ENCODE results near the gene DRAXIN. TPM values are rescaled to one million over a fixed set of nuclear protein-coding genes. Genes with fewer than 3 reads are reported as not detected.

The DRAXIN gene
- total RNA-seq, 1 donor from 2014 or later = 0.11 TPM

DNA sequence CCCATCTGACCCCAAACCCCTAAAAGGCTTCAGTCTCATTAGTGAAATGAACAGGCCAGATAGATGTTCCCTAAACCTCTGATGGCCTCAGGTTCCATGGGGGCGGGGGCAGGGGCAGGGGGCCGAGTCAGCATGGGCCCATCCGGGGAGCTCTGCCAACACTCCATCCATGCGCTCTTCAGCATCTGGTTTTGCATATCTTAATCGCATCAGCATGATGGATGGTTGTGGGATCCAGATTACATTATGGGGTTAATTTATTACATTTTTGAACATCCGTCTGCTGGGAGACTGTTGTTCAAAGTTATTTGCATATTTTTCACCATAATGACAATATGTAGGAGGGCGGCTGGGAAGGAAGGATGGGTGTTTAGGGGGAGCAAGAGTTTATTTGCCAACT lies 7.4 kb upstream of the DRAXIN start:
- intact Hi-C loops (cut with micrococcal nuclease) = loop anchor here (5.0 kb wide), 1 partner anchor 33 kb away; no protein-coding TSS in a partner anchor

DNA sequence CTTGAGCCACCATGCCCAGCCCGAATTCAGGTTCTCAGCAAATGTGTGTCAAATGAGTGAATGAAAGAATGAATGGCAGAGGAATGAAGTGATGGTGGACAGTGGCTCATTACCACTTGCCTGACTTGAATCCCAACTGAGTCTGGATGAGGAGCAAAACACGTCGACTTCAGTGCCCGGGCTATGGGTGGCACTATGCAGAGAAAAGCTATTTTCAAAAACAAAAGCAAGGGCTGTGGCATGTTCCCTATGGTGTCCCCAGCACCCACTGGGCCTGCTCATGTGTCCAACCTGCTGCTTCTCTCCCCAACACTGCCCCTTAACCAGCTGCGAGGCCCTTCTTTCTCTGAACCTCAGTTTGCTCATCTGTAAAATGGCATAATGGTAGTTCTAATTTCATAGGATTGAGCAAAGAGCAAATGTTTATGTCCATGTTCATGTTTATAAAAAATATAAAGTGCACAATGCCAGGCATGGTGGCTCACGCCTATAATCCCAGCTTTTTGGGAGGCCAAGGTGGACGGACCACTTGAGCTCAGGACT lies 6.2 kb upstream of the DRAXIN start:
- intact Hi-C loops (cut with micrococcal nuclease) = no loop called here

DNA sequence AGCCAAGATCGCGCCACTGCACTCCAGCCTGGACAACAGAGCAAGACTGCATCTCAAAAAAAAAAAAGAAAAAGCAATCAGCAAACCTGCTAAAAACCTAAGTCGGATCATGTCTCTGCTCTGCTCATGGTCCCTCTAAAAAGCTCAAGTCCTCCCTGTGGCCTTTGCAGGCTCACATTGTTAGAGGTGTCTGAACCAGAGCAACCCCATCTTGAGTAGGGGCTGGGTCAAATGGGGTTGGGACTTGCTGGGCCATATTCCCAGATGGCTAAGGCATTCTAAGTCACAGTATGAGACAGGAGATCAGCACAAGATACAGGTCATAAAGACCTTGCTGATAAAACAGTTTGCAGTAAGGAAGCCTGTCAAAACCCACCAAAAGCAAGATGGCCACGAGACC lies 3.0 kb upstream of the DRAXIN start:
- intact Hi-C loops (cut with micrococcal nuclease) = no loop called here

DNA sequence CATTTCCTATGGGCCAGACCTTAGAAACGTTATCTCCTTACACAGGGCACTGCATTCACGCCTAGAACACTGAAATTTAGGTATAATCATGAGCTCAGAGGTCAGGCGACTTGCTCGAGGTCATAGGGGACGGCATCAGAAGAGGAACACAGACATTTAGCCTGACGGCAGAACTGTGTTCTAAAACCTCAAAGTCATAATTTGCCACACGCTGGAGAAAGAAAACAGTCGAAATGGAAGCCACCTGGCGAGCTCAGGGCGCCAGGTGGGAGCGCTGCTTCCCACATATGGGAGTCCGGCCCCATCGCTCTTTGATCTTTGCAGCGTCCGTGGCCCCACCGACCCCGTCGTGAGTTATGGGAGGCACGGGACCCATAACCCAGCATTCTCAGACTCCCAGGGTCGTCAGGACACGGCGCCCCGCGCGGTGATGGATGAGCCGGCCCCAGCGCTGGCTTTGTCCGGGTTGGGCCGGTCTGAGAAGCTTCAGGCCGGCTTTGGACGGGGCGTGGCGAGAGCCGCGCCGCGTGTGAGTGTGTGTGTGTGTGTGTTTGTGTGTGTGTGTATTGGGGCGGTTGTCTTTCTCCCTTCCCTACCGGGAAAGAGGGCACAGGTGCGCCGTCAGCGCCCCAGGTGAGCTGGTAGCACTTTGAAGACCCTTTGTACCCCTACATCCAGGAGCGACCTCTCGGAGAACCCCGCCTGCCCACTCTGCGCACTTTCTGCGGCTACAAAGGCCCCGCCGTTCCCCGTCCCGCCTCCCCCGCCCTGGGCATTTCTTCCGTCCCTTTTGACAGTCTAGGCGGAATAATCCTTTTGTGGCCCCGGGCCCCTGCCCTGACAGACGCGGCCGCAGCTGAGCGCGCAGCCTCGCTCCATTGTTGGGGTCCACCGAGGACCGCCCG lies 861 bp upstream of the DRAXIN start:
- intact Hi-C loops (cut with micrococcal nuclease) = no loop called here

DNA sequence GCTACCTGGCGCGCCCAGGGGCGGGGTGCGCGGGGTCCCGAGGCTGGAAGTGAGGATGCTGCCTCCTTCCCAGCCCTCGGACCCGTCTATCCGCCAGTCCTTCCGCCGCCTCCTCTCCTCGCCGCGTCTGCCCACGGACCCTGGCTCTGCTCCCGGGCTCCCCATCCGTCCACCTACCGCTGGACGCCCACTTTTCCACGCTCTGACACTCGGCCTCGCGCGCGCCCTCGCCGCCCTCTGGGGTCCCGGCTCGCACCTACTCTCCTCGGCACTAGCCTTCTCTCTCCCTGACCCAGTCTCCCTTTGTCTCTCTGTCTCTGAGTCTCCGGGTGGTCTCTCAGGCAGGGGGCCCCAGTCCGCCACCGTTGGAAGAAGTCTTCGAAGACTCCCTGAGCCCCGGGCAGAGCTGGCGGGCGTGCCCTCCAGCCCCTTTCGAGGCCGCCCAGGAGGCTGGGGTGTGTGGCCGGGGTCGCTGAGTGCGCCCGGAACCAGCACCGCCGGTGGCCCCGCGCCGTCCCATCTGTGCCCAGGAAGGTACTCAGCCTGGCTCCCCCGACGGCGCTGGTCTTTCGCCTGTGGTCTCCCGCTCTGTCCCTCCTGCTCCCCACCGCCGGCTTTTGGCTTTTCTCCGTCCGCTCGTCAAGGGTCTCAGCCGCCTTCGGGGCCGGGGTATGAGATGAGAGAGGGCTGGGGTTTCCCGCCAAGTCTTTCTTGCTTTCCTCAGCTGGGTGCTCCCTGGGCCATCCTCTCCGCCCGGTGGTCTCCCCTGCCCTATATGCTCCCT lies 610 bp downstream of the DRAXIN start:
- intact Hi-C loops (cut with micrococcal nuclease) = no loop called here

DNA sequence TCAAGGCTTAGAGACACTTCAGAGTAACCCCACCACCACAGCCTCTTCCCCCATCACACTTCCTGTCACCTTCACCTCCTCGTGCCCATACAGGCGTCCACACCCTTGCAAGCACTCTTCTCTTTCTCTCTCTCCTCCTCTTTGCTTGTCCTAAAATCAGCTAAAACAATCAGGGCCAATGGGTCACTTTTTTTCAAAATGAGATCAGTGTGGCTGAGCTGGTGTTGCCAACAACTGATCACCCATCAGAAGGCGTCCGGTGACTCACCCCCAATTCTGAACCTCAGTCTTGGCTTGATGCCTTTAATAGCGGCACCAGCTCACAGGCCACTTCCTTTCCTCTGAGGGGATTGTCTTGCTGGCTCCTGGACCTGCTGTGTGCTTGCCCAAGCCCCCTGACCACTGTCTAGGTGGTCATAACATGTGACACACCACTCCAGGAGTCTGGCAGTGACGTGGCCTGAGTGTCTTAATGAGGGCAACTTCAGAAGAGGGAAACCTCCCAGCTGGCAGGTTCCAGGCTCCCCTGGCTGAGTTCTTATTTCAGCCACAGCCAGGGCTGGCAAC lies 1.6 kb downstream of the DRAXIN start:
- intact Hi-C loops (cut with micrococcal nuclease) = no loop called here

DNA sequence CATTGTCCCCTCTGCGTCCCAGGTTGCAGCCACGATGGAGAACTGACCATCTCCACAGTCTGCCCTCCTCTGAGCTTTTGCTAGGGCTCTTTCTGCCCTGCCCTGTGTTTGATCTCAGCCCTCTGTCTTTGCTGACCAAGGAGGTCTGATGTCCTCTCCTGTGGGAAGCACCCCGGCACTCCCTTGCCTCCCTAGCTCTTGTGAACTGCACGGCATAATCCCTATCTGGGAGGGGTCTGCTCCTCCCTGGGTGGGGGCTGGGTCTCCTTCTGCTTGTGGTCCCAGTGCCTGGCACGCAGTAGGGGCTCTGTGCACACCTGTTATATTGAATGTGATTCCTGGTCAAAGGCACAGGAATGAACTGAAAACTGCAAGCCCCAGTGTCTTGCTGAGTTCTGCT lies 2.4 kb downstream of the DRAXIN start:
- intact Hi-C loops (cut with micrococcal nuclease) = no loop called here

DNA sequence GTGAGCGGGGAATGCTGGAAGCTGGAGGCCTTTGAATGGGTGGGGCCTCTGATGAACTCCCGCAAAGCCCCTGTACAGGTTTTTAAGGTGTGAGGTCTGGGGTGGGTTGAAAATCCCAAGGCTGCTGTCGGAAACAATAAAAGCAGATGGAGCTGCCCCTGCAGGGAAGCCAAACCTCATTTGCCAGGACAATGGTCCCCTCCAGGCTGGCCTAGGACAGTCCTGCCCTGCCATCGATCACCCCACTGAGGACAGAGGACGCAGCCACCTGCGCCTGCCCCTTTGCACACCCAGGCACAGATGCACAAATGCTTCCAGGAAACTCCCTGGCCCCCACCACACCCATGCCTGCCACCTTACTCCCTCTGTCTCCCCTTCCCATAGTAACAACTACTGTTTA lies 4.4 kb downstream of the DRAXIN start:
- intact Hi-C loops (cut with micrococcal nuclease) = no loop called here

DNA sequence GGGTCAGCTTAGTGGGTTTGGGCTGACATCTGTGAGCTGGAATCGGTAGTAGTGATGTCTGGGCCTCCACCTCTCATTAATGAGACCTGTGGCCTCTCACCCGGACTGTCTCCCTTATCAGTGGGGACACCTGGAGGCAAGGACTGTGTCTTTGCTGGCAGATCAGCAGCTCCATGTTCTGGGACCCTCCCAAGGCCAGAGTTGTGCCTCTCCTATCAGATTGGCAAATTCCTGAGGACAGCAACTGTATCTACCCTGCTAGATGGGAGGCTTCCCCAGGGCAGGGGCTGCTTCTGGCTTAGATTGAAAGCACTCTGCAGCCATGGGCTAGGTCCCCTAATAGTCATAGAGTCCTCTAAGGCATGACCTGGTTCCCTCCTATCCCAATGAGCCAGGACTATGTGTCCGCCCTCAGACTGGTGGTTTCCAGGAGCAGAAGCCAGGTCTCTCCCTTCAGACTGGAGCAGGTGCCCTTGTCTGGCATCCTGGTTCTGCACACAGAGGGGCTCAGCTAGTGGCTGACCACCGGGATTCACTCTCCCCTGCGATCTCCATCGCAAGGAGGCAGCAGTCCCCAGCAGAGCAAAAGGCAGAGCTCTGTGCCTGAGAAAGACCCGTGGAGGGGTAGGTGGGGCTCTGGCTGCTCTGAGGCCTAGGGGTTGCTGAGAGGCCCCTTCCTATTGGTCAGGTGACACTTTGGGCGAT lies 5.8 kb downstream of the DRAXIN start:
- intact Hi-C loops (cut with micrococcal nuclease) = no loop called here

DNA sequence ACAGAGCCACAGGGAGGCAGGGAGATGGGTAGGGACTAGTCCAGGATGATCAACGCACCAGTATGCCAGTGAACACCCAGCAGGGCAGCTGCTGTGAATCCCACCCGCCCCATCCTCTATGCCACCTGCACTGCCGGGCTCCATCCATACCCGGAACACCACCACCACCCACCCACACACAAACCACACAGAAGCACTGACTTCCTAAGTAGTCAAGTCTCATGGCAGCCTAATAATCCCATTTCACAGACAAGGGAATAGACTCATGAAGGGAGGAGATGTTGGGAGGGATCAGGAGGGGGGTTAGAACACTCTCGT lies 6.3 kb downstream of the DRAXIN start:
- intact Hi-C loops (cut with micrococcal nuclease) = no loop called here

DNA sequence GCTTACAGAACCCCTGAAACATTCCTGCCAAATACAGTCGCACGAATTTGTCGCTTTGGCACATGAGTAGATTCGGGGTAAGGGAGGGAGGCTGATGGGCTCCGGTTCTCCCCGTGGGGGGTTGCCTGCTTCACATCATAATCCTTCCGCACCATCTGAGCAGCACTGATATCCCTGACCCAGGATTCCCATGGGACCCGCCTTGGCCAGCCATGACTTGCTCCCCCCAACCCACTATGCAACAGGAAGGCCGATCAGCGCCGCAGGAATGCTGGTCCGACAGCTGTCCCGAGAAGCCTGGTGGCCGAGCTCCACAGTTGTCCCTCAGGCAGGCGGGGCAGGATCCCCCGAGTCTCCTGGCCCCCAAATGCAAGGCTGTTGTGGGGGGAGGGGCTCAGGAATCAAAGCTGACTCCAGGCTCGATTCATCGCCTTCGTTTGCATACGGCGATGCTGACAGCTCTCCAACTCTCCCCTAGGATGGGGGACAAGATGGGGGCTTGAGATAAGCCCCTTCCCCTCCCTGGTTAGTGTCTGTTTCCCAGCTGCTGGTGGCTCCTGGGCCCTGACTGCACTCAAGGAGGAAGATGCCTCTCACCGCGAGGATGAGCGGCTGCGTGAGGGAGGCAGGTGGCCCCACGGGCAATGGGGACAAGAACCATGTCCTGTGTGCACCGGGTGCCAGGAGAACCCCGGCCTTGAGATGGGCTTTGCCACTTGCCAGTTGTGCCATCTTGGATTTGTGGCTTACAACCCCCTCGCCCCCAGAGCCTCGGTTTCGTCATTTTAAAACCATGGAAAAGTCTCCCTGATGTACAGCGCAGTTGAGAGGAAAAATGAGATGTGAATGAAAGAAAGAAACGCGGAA lies 9.3 kb downstream of the DRAXIN start:
- intact Hi-C loops (cut with micrococcal nuclease) = no loop called here

DNA sequence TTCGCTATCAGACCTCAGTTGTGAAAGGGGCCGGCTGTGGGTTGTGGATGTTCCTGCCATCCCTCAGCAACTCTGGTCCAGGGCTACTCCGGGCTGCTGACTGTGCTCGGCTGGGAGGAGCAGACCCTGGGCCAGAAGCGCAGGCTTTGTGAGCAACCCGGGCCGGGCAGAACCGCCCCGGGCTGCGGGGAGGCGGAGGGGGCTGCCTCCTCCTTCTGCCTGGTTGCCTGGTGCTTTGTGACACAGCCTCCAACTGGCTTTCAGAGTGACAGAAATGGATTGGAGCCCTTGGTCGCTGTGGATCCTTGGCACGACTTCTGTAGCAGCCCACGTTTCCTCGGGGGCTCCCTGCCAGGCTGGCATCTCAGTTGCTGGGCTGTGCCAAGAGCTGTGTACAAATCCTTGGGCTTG lies 10.0 kb downstream of the DRAXIN start:
- intact Hi-C loops (cut with micrococcal nuclease) = no loop called here

DNA sequence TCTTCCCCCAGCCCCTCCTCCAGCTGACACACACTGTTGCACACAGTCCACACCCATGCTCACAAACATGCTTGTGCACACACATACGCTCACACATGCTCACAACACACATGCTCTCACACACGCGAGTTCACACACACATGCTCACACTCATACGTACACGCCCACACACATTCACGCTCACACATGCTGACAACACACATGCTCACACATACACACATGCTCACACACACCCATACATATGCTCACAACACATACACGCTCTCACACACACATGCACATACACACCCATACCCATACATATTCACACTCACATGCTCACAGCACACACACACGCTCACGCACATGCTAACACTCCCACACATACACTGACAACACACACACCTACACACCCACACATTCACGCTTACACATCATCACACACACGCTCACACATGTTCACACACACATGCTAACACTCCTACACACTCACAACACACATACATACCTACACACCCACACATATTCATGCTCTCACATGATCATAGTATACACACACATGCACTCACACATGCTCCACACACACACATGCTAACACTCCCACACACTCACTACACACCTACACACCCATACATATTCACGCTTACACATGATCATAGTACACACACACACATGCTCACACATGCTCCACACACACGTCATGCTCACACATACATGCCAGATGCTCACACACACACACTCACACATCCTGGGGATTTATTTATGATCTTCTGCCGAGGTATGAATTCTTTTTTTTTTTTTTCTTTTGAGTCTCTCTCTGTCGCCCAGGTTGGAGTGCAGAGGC lies 10.7 kb downstream of the DRAXIN start:
- intact Hi-C loops (cut with micrococcal nuclease) = no loop called here

DNA sequence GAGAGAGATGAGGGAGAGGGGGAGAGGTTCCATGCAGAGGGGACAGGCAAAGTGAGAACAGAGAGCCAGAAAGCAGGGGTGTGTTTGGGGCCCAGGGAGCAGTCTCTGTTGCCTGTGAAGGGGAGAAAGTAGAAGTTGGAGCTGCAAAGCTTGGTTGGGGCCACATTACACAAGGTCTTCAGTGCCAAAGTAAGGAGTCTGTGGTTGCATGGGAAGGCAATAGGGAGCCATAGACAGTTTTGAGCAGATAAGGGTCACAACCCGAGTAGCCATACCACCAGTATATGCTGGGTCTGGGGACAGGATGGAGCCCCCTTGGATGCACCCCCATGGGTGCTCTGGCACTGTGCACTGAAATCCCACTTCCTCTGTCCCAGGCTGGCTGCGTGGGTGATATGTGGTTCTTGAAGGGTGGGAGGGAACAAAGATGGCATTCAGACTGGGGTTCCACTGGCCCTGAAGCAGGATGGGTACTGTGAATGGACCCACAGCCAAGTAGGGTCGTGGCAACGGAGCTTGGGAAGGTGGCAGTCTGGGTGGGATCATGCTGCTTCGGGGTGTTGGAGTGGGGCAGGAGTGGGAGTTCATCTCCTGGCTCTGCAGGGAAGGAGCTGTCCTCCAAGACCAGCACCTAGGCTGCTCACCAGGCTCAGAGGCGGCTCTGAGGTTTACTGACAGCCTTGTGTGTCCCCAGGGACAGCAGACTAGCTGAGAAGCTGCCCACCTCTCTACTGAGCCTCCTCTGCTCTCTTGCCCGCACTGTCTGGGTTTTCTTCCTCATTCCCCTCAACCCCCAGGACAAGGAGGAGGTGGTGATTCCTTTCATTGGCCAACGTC lies 12.1 kb downstream of the DRAXIN start:
- intact Hi-C loops (cut with micrococcal nuclease) = no loop called here

DNA sequence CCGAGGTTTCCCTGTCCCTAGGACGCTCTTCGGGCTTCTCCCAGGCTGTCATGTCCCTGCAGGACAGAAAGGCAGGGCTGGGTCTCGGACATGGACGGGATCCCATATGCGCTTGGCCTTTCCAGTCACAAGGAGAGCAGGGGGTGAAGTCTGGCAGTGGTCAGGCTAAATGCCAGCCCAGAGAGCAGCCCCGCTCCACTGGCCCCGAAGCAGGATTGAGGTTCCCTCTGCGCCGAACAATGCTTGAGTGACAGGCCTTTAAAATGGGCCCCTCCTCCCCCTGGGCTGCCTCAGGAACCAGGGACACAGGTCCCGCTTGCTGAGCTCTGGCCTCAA lies 12.7 kb downstream of the DRAXIN start:
- intact Hi-C loops (cut with micrococcal nuclease) = no loop called here

DNA sequence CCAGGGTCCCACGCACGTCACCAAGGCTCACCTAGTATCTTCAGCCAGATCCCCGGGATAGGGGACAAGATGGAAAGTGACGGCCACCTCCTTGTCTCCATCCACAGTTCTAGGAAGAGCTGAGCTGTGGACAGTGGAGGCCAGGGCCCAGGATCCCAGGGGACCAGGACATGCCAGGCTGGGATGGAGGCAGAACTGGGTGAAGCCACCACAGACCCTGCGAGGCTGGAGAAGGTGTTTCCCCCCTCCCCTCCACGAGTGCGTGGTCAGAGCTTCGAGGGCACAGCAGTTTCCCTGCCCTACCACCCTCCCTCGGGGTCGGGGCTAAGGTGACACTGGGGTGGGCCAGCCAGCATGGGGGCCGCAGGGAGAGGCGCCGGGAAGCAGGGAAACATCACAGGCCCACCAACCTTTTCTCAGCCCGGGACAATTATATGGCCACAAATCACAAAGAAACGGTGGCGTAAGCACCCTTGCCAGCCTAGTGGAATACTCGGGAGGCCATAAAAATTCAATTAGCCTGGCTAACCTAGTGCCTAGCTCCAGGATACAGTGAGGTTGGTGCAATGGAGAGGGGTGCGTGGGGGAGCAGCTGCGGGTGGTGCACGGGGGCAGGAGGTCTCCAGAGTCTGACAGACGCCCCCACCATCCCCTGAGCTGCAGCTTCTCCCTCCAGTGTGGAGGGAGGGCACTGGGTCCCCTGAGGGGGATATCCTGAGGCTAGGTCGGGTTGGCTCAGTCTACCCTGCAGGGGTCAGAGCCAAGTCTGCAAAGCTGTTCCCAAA lies 13.4 kb downstream of the DRAXIN start:
- intact Hi-C loops (cut with micrococcal nuclease) = no loop called here

DNA sequence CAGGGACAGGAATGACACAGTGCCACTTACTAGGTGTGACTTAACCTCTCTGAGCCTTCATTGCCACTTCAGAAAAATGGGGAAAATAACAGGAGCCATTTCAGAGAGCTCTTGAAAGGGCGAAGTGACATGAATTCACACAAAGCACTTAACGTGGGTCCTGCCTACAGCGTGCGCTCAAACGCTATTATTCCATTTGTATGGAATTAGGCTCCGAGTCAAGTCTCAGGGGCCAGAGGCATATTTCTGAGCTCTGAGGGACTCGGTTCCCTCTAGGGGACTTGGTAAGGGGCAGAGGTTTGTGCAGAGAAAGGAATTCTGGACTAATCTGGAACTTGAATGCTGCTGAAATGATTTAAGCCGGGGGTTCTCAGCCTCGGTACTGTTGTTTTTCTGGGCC lies 14.1 kb downstream of the DRAXIN start:
- intact Hi-C loops (cut with micrococcal nuclease) = no loop called here

DNA sequence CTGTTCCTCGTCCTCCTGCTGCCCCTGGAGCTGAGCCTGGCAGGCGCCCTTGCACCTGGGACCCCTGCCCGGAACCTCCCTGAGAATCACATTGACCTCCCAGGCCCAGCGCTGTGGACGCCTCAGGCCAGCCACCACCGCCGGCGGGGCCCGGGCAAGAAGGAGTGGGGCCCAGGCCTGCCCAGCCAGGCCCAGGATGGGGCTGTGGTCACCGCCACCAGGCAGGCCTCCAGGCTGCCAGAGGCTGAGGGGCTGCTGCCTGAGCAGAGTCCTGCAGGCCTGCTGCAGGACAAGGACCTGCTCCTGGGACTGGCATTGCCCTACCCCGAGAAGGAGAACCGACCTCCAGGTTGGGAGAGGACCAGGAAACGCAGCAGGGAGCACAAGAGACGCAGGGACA lies 14.8 kb downstream of the DRAXIN start:
- intact Hi-C loops (cut with micrococcal nuclease) = no loop called here
